Transverse colon (tissue), 4 donors: ENCODE measurements around the gene SRPRB. TPM values are rescaled to one million over a fixed set of nuclear protein-coding genes. Genes with fewer than 3 reads are reported as not detected.

Source experiments
- DNase-seq: peaks from one replicate; pipeline ENCODE4 v3.0.0-alpha.2; 2019
- H3K27ac ChIP-seq, 4 donors: fragments of 200-600 bp; sonication (generic); 2 replicates each; pipeline ENCODE4 v1.5.1; 2016 to 2018; ENCODE audit warnings: inconsistent platforms in 4 of 4
- H3K27me3 ChIP-seq: fragments of 200-600 bp; sonication (generic); 2 replicates; pipeline ENCODE4 v1.5.1; 2017; ENCODE audit warnings: inconsistent platforms
- H3K36me3 ChIP-seq, 4 donors: fragments of 200-600 bp; sonication (generic); 2 replicates each; pipeline ENCODE4 v1.5.1; 2017 to 2019; ENCODE audit warnings: inconsistent platforms in 4 of 4
- H3K4me1 ChIP-seq, 4 donors: fragments of 200-600 bp; sonication (generic); 2 replicates each; pipeline ENCODE4 v1.5.1; 2017 to 2020; ENCODE audit warnings: inconsistent platforms in 4 of 4
- H3K4me3 ChIP-seq, 4 donors: fragments of 200-600 bp; sonication (generic); 1 replicate in 1 of 4; 2 replicates in 3 of 4; pipeline versions ENCODE4 v1.5.1 to v1.6.1; 2017 to 2019; ENCODE audit warnings: inconsistent platforms in 4 of 4
- H3K9me3 ChIP-seq, 2 donors: fragments of 200-600 bp; sonication (generic); 2 replicates each; pipeline ENCODE4 v1.5.1; 2017 to 2019; ENCODE audit warnings: inconsistent platforms in 2 of 2
- CTCF ChIP-seq, 5 experiments: fragments of 200-600 bp in 3 of 5; fragments of 450-650 bp in 2 of 5; sonication (generic) in 3 of 5; IDR thresholded peaks; 1 replicate in 2 of 5; 2 replicates in 3 of 5; pipeline ENCODE4 v1.5.1; 2016 to 2017; ENCODE audit warnings: antibody characterized with exemption in 5 of 5, inconsistent platforms in 3 of 5, mild to moderate bottlenecking in 2 of 5, moderate library complexity in 1 of 5
- EP300 ChIP-seq: sonication (generic); formaldehyde crosslinking; IDR thresholded peaks from one replicate; pipeline ENCODE4 v1.6.1; 2017; ENCODE audit warnings: antibody characterized with exemption, low read depth
- POLR2A ChIP-seq: fragments of 450-650 bp; IDR thresholded peaks from one replicate; pipeline ENCODE4 v1.6.1; 2016; ENCODE audit warnings: antibody characterized with exemption, mild to moderate bottlenecking, moderate library complexity
- POLR2AphosphoS5 ChIP-seq, 3 donors: sonication (generic); formaldehyde crosslinking; IDR thresholded peaks; one replicate each; pipeline ENCODE4 v1.6.1; 2016; ENCODE audit warnings: antibody characterized with exemption in 3 of 3
- WGBS, 2 donors: methylation state at CpG; one replicate each; pipeline ENCODE4 v1.1.5; 2018; ENCODE audit warnings: low coverage in 1 of 2; 5-methylcytosine and 5-hydroxymethylcytosine counted together
- in situ Hi-C, 4 donors: fragments of 200-750 bp; cut with MboI; loops; one replicate each; pipeline versions ENCODE4 v1.15.0 to v1.15.1; 2017; ENCODE audit warnings: low sequenced_read_pairs in 3 of 4, low pct_ligation_motif_present in 1 of 4, low pct_unique_long_range_greater_than_20kb in 1 of 4
- intact Hi-C: fragments of 100-400 bp; cut with DNase I; formaldehyde crosslinking; loops from one replicate; pipeline ENCODE4 v1.15.1; 2023; ENCODE audit warnings: low total_unique reads
- total RNA-seq, 4 donors: library from RNA; depleted of rRNA; stranded (reverse); fragments of >200 nt; gene quantifications; one replicate each; pipeline ENCODE4 v1.1.0, GENCODE V29; 2016

Gene SRPRB
- total RNA-seq, 4 donors from 2014 or later, result 1.5 to 14.6 (median 8.1) TPM

GRCh38 chr3:133805384-133805701, 272 bp upstream of the SRPRB start:
- intact Hi-C loops, result no loop called here

DNA sequence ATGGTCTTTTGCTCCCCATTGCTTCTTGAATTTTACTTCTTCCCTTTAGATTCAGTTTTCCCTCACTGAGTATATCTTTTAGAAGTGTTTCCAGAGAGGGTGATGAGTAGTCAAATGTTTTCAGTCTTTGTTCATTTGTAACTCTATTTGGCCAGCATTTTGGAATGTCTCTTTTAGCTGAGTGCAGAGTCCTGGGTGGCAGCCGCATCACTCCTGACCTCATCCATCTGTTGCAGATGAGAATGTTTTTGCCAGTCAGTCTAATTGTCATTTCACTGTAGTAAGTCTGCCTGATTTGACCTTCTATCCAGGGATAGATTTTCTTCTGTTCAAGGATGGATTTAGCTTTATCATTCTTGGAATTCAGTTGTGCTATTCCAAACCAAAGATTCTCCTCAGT, 7.3 kb downstream of the SRPRB start:
- DNase-seq, result no peak
- Histone ChIP-seq H3K4me1 (no peaks in the 10 kb centered on the region), H3K36me3 (peaks cover 0 to 39% (median 18%) of the 10 kb centered on the region in 4 donors), H3K4me3 (no peak overlapping the region), H3K27me3 (no peaks in the 10 kb centered on the region), H3K9me3 (no peaks in the 10 kb centered on the region), H3K27ac (no peak overlapping the region)
- TF ChIP-seq POLR2A, result no peak
- no peak for TF ChIP-seq POLR2AphosphoS5 (IDR thresholded peaks at IDR 0.05)
- no peak for TF ChIP-seq EP300
- no peak for TF ChIP-seq CTCF (IDR thresholded peaks at IDR 0.05)
- in situ Hi-C loops, result no loop called here
- intact Hi-C loops, result no loop called here
- WGBS, 2 donors, result 60 to 85% methylated on average over 1 of the region's 1 CpG

More at GRCh38 chr3:133805384-133805701, 272 bp upstream of the SRPRB start:
- H3K4me1 ChIP-seq, result peaks cover 0 to 15% (median 8%) of the 10 kb centered on the region in 4 donors
- 16% methylated on average over 15 of the region's 15 CpGs; no CpG with 5 or more reads in 1 of the 2 donors for WGBS, 2 donors
- no peaks in the 10 kb centered on the region for H3K27me3 ChIP-seq
- no peak for TF ChIP-seq EP300
- no peak for TF ChIP-seq POLR2A
- no peak for TF ChIP-seq CTCF (IDR thresholded peaks at IDR 0.05)
- no peak for TF ChIP-seq POLR2AphosphoS5 (IDR thresholded peaks at IDR 0.05)
- H3K27ac ChIP-seq, result peak overlapping the region in 3 of 4 donors; percentile 80 to 84 (median 83)
- H3K36me3 ChIP-seq, result peaks cover 0 to 4% (median 0%) of the 10 kb centered on the region in 4 donors
- peak overlapping the region in 3 of 4 donors; percentile 87 to 97 (median 90) for H3K4me3 ChIP-seq
- in situ Hi-C loops, result no loop called here
- H3K9me3 ChIP-seq, result no peaks in the 10 kb centered on the region
- no peak for DNase-seq

- peaks cover 0 to 49% (median 18%) of the 10 kb centered on the region in 4 donors for H3K36me3 ChIP-seq
- no peak overlapping the region for H3K27ac ChIP-seq
Measured at GRCh38 chr3:133815386-133815785, 9.8 kb downstream of the SRPRB start.

GRCh38 chr3:133820129-133820528, 14.5 kb downstream of the SRPRB start:
- H3K27me3 ChIP-seq, result no peaks in the 10 kb centered on the region
- H3K9me3 ChIP-seq, result no peaks in the 10 kb centered on the region
- peaks cover 0 to 41% (median 20%) of the 10 kb centered on the region in 4 donors for H3K36me3 ChIP-seq
- in situ Hi-C loops, result loop anchor here in 2 of 4 donors (10.0 kb wide), 1 partner anchor 105 kb away; no protein-coding TSS in a partner anchor
- DNase-seq, result no peak
- TF ChIP-seq EP300, result no peak
- TF ChIP-seq POLR2A, result no peak
- no peak overlapping the region for H3K4me3 ChIP-seq
- intact Hi-C loops, result loop anchor here (5.0 kb wide), 1 partner anchor 107 kb away; no protein-coding TSS in a partner anchor
- WGBS, 2 donors, result 95% methylated on average over 2 to 4 of the region's 4 CpGs
- H3K4me1 ChIP-seq, result no peaks in the 10 kb centered on the region
- no peak overlapping the region for H3K27ac ChIP-seq

More at GRCh38 chr3:133815386-133815785, 9.8 kb downstream of the SRPRB start:
- Histone ChIP-seq H3K9me3 (no peaks in the 10 kb centered on the region), H3K27me3 (no peaks in the 10 kb centered on the region), H3K4me3 (no peak overlapping the region), H3K4me1 (no peaks in the 10 kb centered on the region)
- TF ChIP-seq EP300 (no peak), CTCF (IDR thresholded peaks at IDR 0.05) (no peak), POLR2AphosphoS5 (IDR thresholded peaks at IDR 0.05) (no peak), POLR2A (no peak)
- WGBS, 2 donors, result 74 to 90% methylated on average over 2 of the region's 2 CpGs
- intact Hi-C loops (no loop called here), in situ Hi-C loops (no loop called here)
- no peak for DNase-seq
